ENCODE data around the gene TRPM1. TPM values are rescaled to one million over a fixed set of nuclear protein-coding genes. Genes with fewer than 3 reads are reported as not detected.
A peak's percentile ranks its signal among the peaks of the same experiment; 100 is the strongest.

TRPM1 gene
- total RNA-seq, 4 donors from 2014 or later: not detected

GRCh38 chr15:31034152-31034551 is 67.4 kb downstream of the TRPM1 start:
- no peak overlapping the region for H3K4me3 ChIP-seq
- peaks cover 0 to 14% (median 13%) of the 10 kb centered on the region in 4 donors for H3K4me1 ChIP-seq
- no peak for DNase-seq (ENCODE audit: extremely low spot score)
- H3K36me3 ChIP-seq: no peaks in the 10 kb centered on the region
- no peak overlapping the region for H3K27ac ChIP-seq (replicated peaks in 1 of 4)
- H3K27me3 ChIP-seq: no peaks in the 10 kb centered on the region
- 54% methylated on average over 4 of the region's 4 CpGs for WGBS
- TF ChIP-seq EP300 (IDR thresholded peaks at IDR 0.05): no peak
- TF ChIP-seq CTCF (IDR thresholded peaks at IDR 0.05): no peak
- no peak for TF ChIP-seq POLR2A (IDR thresholded peaks at IDR 0.05; ENCODE audit: low read depth)
- TF ChIP-seq POLR2AphosphoS5 (IDR thresholded peaks at IDR 0.05): no peak
- H3K9me3 ChIP-seq: no peaks in the 10 kb centered on the region
- intact Hi-C loops (cut with DNase I): no loop called here

- no peaks in the 10 kb centered on the region for H3K9me3 ChIP-seq
- WGBS: 20% methylated on average over 5 of the region's 5 CpGs
- peaks cover 0 to 14% (median 13%) of the 10 kb centered on the region in 4 donors for H3K4me1 ChIP-seq
- intact Hi-C loops (cut with DNase I): no loop called here
- no peak for DNase-seq (ENCODE audit: extremely low spot score)
- no peaks in the 10 kb centered on the region for H3K27me3 ChIP-seq
- TF ChIP-seq CTCF (IDR thresholded peaks at IDR 0.05) (no peak), POLR2AphosphoS5 (IDR thresholded peaks at IDR 0.05) (no peak), POLR2A (IDR thresholded peaks at IDR 0.05; ENCODE audit: low read depth) (no peak), EP300 (IDR thresholded peaks at IDR 0.05) (no peak)
- no peaks in the 10 kb centered on the region for H3K36me3 ChIP-seq
- H3K27ac ChIP-seq (replicated peaks in 1 of 4): peak overlapping the region in 1 of 4 donors; percentile 1
- no peak overlapping the region for H3K4me3 ChIP-seq
Observed at GRCh38 chr15:31032961-31033371, 68.6 kb downstream of the TRPM1 start.

- intact Hi-C loops (cut with DNase I): no loop called here
- Histone ChIP-seq H3K36me3 (no peaks in the 10 kb centered on the region), H3K27me3 (no peaks in the 10 kb centered on the region), H3K4me1 (peaks cover 0 to 14% (median 13%) of the 10 kb centered on the region in 4 donors), H3K27ac (replicated peaks in 1 of 4) (no peak overlapping the region), H3K4me3 (no peak overlapping the region), H3K9me3 (no peaks in the 10 kb centered on the region)
- DNase-seq (ENCODE audit: extremely low spot score): no peak
- WGBS: 88% methylated on average over 3 of the region's 3 CpGs
- TF ChIP-seq POLR2A (IDR thresholded peaks at IDR 0.05; ENCODE audit: low read depth) (no peak), CTCF (IDR thresholded peaks at IDR 0.05) (no peak), POLR2AphosphoS5 (IDR thresholded peaks at IDR 0.05) (no peak), EP300 (IDR thresholded peaks at IDR 0.05) (no peak)
Observed at GRCh38 chr15:31031471-31032067, 70.0 kb downstream of the TRPM1 start.

GRCh38 chr15:31027910-31028578 is 73.5 kb downstream of the TRPM1 start:
- DNase-seq (ENCODE audit: extremely low spot score): no peak
- WGBS: 85% methylated on average over 8 of the region's 8 CpGs
- TF ChIP-seq POLR2A (IDR thresholded peaks at IDR 0.05; ENCODE audit: low read depth) (no peak), POLR2AphosphoS5 (IDR thresholded peaks at IDR 0.05) (no peak), CTCF (IDR thresholded peaks at IDR 0.05) (no peak), EP300 (IDR thresholded peaks at IDR 0.05) (no peak)
- intact Hi-C loops (cut with DNase I): no loop called here
- Histone ChIP-seq H3K4me3 (no peak overlapping the region), H3K27me3 (no peaks in the 10 kb centered on the region), H3K9me3 (no peaks in the 10 kb centered on the region), H3K4me1 (peaks cover 7 to 15% (median 8%) of the 10 kb centered on the region in 4 donors), H3K27ac (replicated peaks in 1 of 4) (no peak overlapping the region), H3K36me3 (no peaks in the 10 kb centered on the region)
